Measurements from ENCODE around the gene HK1. TPM values are rescaled to one million over a fixed set of nuclear protein-coding genes. Genes with fewer than 3 reads are reported as not detected.

HK1 gene
- total RNA-seq, 2 experiments from 2014 or later: 13.1 to 31.5 TPM

GRCh38 chr10:69318106-69318866, 40.0 kb downstream of the HK1 start:
- no peaks in the 10 kb centered on the region for H3K36me3 ChIP-seq (ENCODE audit: insufficient read depth, low read length)
- POLR2A ChIA-PET: interaction anchor here (0.5 to 2.3 kb wide), 4 partner anchors 16 to 83 kb away, joined by 3 to 6 read pairs (median 5); no protein-coding TSS in a partner anchor
- H2AFZ ChIP-seq (ENCODE audit: low read length): peak overlapping the region; percentile 84
- H3K4me2 ChIP-seq (ENCODE audit: low read length): peak overlapping the region; percentile 77
- H3K27ac ChIP-seq (ENCODE audit: low read depth, low read length, poor library complexity, severe bottlenecking): peak overlapping the region; percentile 34
- H3K9me2 ChIP-seq (ENCODE audit: insufficient read depth, low read length): no peaks in the 10 kb centered on the region
- no TSS peak for BruUV-seq (replicated peaks)
- H3K79me2 ChIP-seq (ENCODE audit: insufficient read depth, low read depth, low read length): peaks cover 12% of the 10 kb centered on the region; the same call in 1 of the 2 replicates
- CTCF ChIA-PET (ENCODE audit: unreplicated experiment): no interaction called here
- TF ChIP-seq EZH2phosphoT487 (IDR thresholded peaks at IDR 0.05; ENCODE audit: borderline replicate concordance, low read depth, low read length) (no peak), CTCF (conservative IDR thresholded peaks at IDR 0.05; ENCODE audit: low read length) (no peak)
- H4K20me1 ChIP-seq (ENCODE audit: insufficient read depth, low read length): no peaks in the 10 kb centered on the region
- peak; percentile 90 for DNase-seq (ENCODE audit: low spot score)
- H3K4me3 ChIP-seq (ENCODE audit: low read depth, low read length, poor library complexity, severe bottlenecking): peak overlapping the region; percentile 88
- peaks cover 28% of the 10 kb centered on the region for H3K4me1 ChIP-seq (ENCODE audit: insufficient read depth, low read length, poor library complexity, severe bottlenecking)
- intact Hi-C loops (cut with micrococcal nuclease; ENCODE audit: unreplicated experiment): loop anchor here (2.0 kb wide), 1 partner anchor 27 kb away; no protein-coding TSS in a partner anchor
- no peaks in the 10 kb centered on the region for H3K9me3 ChIP-seq (ENCODE audit: low read length)

DNA sequence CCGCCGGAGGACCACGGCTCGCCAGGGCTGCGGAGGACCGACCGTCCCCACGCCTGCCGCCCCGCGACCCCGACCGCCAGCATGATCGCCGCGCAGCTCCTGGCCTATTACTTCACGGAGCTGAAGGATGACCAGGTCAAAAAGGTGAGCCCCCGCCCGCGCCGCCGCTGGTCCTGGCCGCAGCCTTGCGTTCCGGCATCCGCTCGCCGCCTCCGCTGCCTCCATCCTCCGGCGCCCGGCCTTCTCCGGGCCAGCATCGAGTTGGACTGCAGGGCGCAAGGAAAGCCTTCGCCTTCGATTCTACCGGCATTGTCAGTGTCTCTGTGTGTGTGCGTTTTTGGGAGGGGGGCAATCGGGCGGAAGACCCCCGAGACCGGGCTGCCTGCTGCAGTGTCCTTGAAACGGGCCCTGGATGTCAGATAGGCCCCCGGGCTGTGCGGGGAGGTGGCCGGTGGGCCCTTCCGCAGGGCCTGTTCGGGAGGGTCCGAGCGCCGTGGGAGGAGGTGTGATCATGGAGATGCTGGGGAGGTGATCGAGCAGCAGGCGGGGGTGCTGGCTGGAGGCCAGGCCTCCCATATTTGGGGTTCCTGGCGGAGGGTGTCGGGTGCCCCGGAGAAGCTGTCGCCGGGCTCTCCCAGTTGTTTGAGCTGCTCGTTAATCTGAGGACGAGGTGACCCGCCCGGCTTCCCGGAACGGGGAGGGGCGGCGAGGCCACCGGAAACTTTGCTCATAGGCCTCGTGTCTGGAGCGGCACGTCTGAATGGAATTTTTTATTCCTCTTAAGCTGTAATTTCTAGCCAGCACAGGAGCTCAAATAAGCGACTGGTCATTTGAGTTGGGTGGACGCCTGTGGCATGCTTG, 40.8 kb downstream of the HK1 start:
- BruUV-seq (replicated peaks): no TSS peak
- H3K4me1 ChIP-seq (ENCODE audit: insufficient read depth, low read length, poor library complexity, severe bottlenecking): peaks cover 28% of the 10 kb centered on the region
- no peaks in the 10 kb centered on the region for H4K20me1 ChIP-seq (ENCODE audit: insufficient read depth, low read length)
- no peak overlapping the region for H3K27ac ChIP-seq (ENCODE audit: low read depth, low read length, poor library complexity, severe bottlenecking)
- intact Hi-C loops (cut with micrococcal nuclease; ENCODE audit: unreplicated experiment): loop anchor here (2.0 kb wide), 1 partner anchor 26 kb away; no protein-coding TSS in a partner anchor
- peaks cover 12% of the 10 kb centered on the region; the same call in 1 of the 2 replicates for H3K79me2 ChIP-seq (ENCODE audit: insufficient read depth, low read depth, low read length)
- no peaks in the 10 kb centered on the region for H3K9me3 ChIP-seq (ENCODE audit: low read length)
- ChIA-PET CTCF (ENCODE audit: unreplicated experiment) (interaction anchor here (0.6 kb wide), 1 partner anchor 1594 kb away, joined by 4 read pairs; no protein-coding TSS in a partner anchor), POLR2A (interaction anchor here (0.5 to 2.3 kb wide), 6 partner anchors 15 to 301 kb away, joined by 3 to 6 read pairs (median 3); no protein-coding TSS in a partner anchor)
- peak overlapping the region; percentile 77 for H3K4me2 ChIP-seq (ENCODE audit: low read length)
- no peaks in the 10 kb centered on the region for H3K9me2 ChIP-seq (ENCODE audit: insufficient read depth, low read length)
- no peak for TF ChIP-seq EZH2phosphoT487 (IDR thresholded peaks at IDR 0.05; ENCODE audit: borderline replicate concordance, low read depth, low read length)
- TF ChIP-seq CTCF (conservative IDR thresholded peaks at IDR 0.05; ENCODE audit: low read length): no peak
- no peaks in the 10 kb centered on the region for H3K36me3 ChIP-seq (ENCODE audit: insufficient read depth, low read length)
- peak overlapping the region; percentile 88 for H3K4me3 ChIP-seq (ENCODE audit: low read depth, low read length, poor library complexity, severe bottlenecking)
- peak; percentile 18 for DNase-seq (ENCODE audit: low spot score)
- H2AFZ ChIP-seq (ENCODE audit: low read length): peak overlapping the region; percentile 63
